Gastroesophageal sphincter (tissue), 4 donors: ENCODE data around the gene TEX101. TPM values are rescaled to one million over a fixed set of nuclear protein-coding genes. Genes with fewer than 3 reads are reported as not detected.

Experiments
- ATAC-seq: fragments of 150-250 bp; one replicate; pipeline ENCODE4 v1.9.1; 2016; ENCODE audit warnings: mild to moderate bottlenecking, moderate library complexity
- H3K27ac ChIP-seq, 4 donors: fragments of 200-600 bp; sonication (generic) in 3 of 4; 1 replicate in 3 of 4; 2 replicates in 1 of 4; pipeline ENCODE4 v1.5.1; 2016 to 2019
- H3K27me3 ChIP-seq: fragments of 200-600 bp; sonication (generic); one replicate; pipeline ENCODE4 v1.5.1; 2019
- H3K36me3 ChIP-seq, 2 donors: fragments of 200-600 bp; sonication (generic); one replicate each; pipeline ENCODE4 v1.5.1; 2019; ENCODE audit warnings: control low read depth in 1 of 2
- H3K4me1 ChIP-seq, 3 donors: fragments of 200-600 bp; sonication (generic); 1 replicate in 2 of 3; 2 replicates in 1 of 3; pipeline ENCODE4 v1.5.1; 2016 to 2019; ENCODE audit warnings: control low read depth in 2 of 3
- H3K4me3 ChIP-seq, 2 donors: fragments of 200-600 bp; sonication (generic); one replicate each; pipeline ENCODE4 v1.5.1; 2019; ENCODE audit warnings: mild to moderate bottlenecking in 1 of 2, moderate library complexity in 1 of 2
- H3K9me3 ChIP-seq, 3 donors: fragments of 200-600 bp; sonication (generic); one replicate each; pipeline ENCODE4 v1.5.1; 2017 to 2019; ENCODE audit warnings: control low read depth in 2 of 3
- CTCF ChIP-seq, 4 experiments: fragments of 200-600 bp in 2 of 4; fragments of 450-650 bp in 2 of 4; sonication (generic) in 1 of 4; IDR thresholded peaks; one replicate each; pipeline ENCODE4 v1.5.1; 2017 to 2019; ENCODE audit warnings: antibody characterized with exemption in 4 of 4, mild to moderate bottlenecking in 2 of 4, moderate library complexity in 2 of 4
- EP300 ChIP-seq: sonication (generic); formaldehyde crosslinking; IDR thresholded peaks from one replicate; pipeline ENCODE4 v1.6.1; 2017; ENCODE audit warnings: antibody characterized with exemption, mild to moderate bottlenecking
- POLR2A ChIP-seq, 2 donors: fragments of 450-650 bp; IDR thresholded peaks; one replicate each; pipeline ENCODE4 v1.6.1; 2017; ENCODE audit warnings: antibody characterized with exemption in 2 of 2, mild to moderate bottlenecking in 2 of 2, moderate library complexity in 1 of 2
- POLR2AphosphoS5 ChIP-seq: sonication (generic); formaldehyde crosslinking; IDR thresholded peaks from one replicate; pipeline ENCODE4 v1.6.1; 2017; ENCODE audit warnings: antibody characterized with exemption
- WGBS, 2 donors: methylation state at CpG; one replicate each; pipeline ENCODE4 v1.1.5; 2018; ENCODE audit warnings: low coverage in 1 of 2; 5-methylcytosine and 5-hydroxymethylcytosine counted together
- total RNA-seq, 4 donors: library from RNA; depleted of rRNA; stranded (reverse); fragments of >200 nt; gene quantifications; one replicate each; pipeline ENCODE4 v1.1.0, GENCODE V29; 2016

The TEX101 gene
- total RNA-seq, 4 donors from 2014 or later: not detected

GRCh38 chr19:43464134-43464775 is 49.6 kb downstream of the TEX101 start:
- peaks cover 0 to 31% (median 10%) of the 10 kb centered on the region in 3 donors for H3K4me1 ChIP-seq
- H3K4me3 ChIP-seq: peak overlapping the region; percentile 51 to 59
- TF ChIP-seq POLR2AphosphoS5 (peak; percentile 1), EP300 (no peak), CTCF (IDR thresholded peaks at IDR 0.05) (peak in 1 of 4 experiments; percentile 12)
- H3K9me3 ChIP-seq: no peaks in the 10 kb centered on the region
- WGBS, 2 donors: 19 to 62% methylated on average over 5 to 9 of the region's 33 CpGs
- no peaks in the 10 kb centered on the region for H3K27me3 ChIP-seq
- H3K36me3 ChIP-seq: peaks cover 0 to 7% of the 10 kb centered on the region in 2 donors
- peak overlapping the region; percentile 36 to 92 (median 90) for H3K27ac ChIP-seq
- ATAC-seq: peak; percentile 70

- ATAC-seq: no peak
- 32 to 48% methylated on average over 6 of the region's 24 CpGs for whole genome bisulfite sequencing, 2 donors
- Histone ChIP-seq H3K4me1 (peaks cover 0 to 31% (median 10%) of the 10 kb centered on the region in 3 donors), H3K27me3 (no peaks in the 10 kb centered on the region), H3K9me3 (no peaks in the 10 kb centered on the region), H3K4me3 (peak within 1 kb of the TSS in 1 of 2 donors; percentile 59), H3K36me3 (peaks cover 0 to 7% of the 10 kb centered on the region in 2 donors), H3K27ac (peak within 1 kb of the TSS; percentile 36 to 92 (median 90))
- no peak for TF ChIP-seq POLR2AphosphoS5
- TF ChIP-seq CTCF (IDR thresholded peaks at IDR 0.05): no peak
- TF ChIP-seq POLR2A (IDR thresholded peaks at IDR 0.05): no peak
- TF ChIP-seq EP300: no peak
Observed at GRCh38 chr19:43465468-43466120, 50.9 kb downstream of the TEX101 start, which contains the start of gene LYPD3. Gene LYPD3, minus strand, starts transcription at chr19:43465608. Its CDS starts 37 bp downstream, at chr19:43465571.

- H3K9me3 ChIP-seq: no peaks in the 10 kb centered on the region
- no peak for TF ChIP-seq POLR2A (IDR thresholded peaks at IDR 0.05)
- TF ChIP-seq CTCF (IDR thresholded peaks at IDR 0.05): no peak
- no peak for TF ChIP-seq POLR2AphosphoS5
- no peak for TF ChIP-seq EP300
- H3K36me3 ChIP-seq: no peaks in the 10 kb centered on the region
- no peak overlapping the region for H3K4me3 ChIP-seq
- WGBS, 2 donors: 100% methylated on average over 1 of the region's 1 CpG
- H3K27me3 ChIP-seq: no peaks in the 10 kb centered on the region
- ATAC-seq: no peak
- no peak overlapping the region for H3K27ac ChIP-seq
- peaks cover 0 to 31% (median 10%) of the 10 kb centered on the region in 3 donors for H3K4me1 ChIP-seq
Observed at GRCh38 chr19:43466793-43467192, 52.1 kb downstream of the TEX101 start.

GRCh38 chr19:43467276-43467675 is 52.6 kb downstream of the TEX101 start:
- 73 to 92% methylated on average over 2 to 6 of the region's 6 CpGs for WGBS, 2 donors
- TF ChIP-seq POLR2A (IDR thresholded peaks at IDR 0.05): no peak

GRCh38 chr19:43467730-43468129 is 53.0 kb downstream of the TEX101 start:
- no peaks in the 10 kb centered on the region for H3K36me3 ChIP-seq
- no peak overlapping the region for H3K4me3 ChIP-seq
- TF ChIP-seq POLR2A (IDR thresholded peaks at IDR 0.05): no peak
- TF ChIP-seq POLR2AphosphoS5: no peak
- no peak for TF ChIP-seq EP300
- TF ChIP-seq CTCF (IDR thresholded peaks at IDR 0.05): no peak
- H3K9me3 ChIP-seq: no peaks in the 10 kb centered on the region
- WGBS, 2 donors: 88 to 95% methylated on average over 4 of the region's 4 CpGs
- no peak overlapping the region for H3K27ac ChIP-seq
- ATAC-seq: no peak
- H3K4me1 ChIP-seq: peaks cover 0 to 26% (median 10%) of the 10 kb centered on the region in 3 donors
- H3K27me3 ChIP-seq: no peaks in the 10 kb centered on the region

More at GRCh38 chr19:43467276-43467675, 52.6 kb downstream of the TEX101 start:
- Histone ChIP-seq H3K27me3 (no peaks in the 10 kb centered on the region), H3K4me1 (peaks cover 0 to 31% (median 10%) of the 10 kb centered on the region in 3 donors), H3K4me3 (no peak overlapping the region), H3K36me3 (no peaks in the 10 kb centered on the region), H3K27ac (no peak overlapping the region), H3K9me3 (no peaks in the 10 kb centered on the region)
- ATAC-seq: no peak

Other genes starting within 250 kb of the TEX101 start
- not detected for gene PSG5, start 228.4 kb upstream of the TEX101 start, total RNA-seq
- gene PSG4, start 209.3 kb upstream of the TEX101 start, total RNA-seq: under 1 TPM in 1 of 4 donors, not detected in 3; 0.20 TPM
- not detected for gene PSG9, start 145.4 kb upstream of the TEX101 start, total RNA-seq
- 1 to 10 TPM in 1 of 4 donors, under 1 TPM in 3; 0.15 to 1.8 (median 0.69) TPM for gene CD177, start 61.2 kb upstream of the TEX101 start, total RNA-seq
- 1 to 10 TPM in 3 of 4 donors, under 1 TPM in 1; 0.39 to 8.4 (median 2.7) TPM for gene LYPD3, start 50.7 kb downstream of the TEX101 start, total RNA-seq
- gene PHLDB3, start 89.9 kb downstream of the TEX101 start, total RNA-seq: 10 to 100 TPM in 3 of 4 donors, 1 to 10 TPM in 1; 8.8 to 38.1 (median 14.9) TPM
- 10 to 100 TPM; 33.3 to 55.9 (median 52.3) TPM for gene ETHE1, start 112.3 kb downstream of the TEX101 start, total RNA-seq
- 1 to 10 TPM in 1 of 4 donors, under 1 TPM in 1, not detected in 2; 0.66 to 3.3 TPM for gene ZNF575, start 118.3 kb downstream of the TEX101 start, total RNA-seq
- 10 to 100 TPM; 17.9 to 31.0 (median 22.6) TPM for gene XRCC1, start 160.6 kb downstream of the TEX101 start, total RNA-seq
- 1 to 10 TPM; 2.3 to 9.4 (median 6.7) TPM for gene PINLYP, start 160.9 kb downstream of the TEX101 start, total RNA-seq
- gene IRGQ, start 181.2 kb downstream of the TEX101 start, total RNA-seq: 10 to 100 TPM; 25.5 to 38.5 (median 27.8) TPM
- gene ZNF576, start 181.7 kb downstream of the TEX101 start, total RNA-seq: 10 to 100 TPM; 10.8 to 19.9 (median 14.2) TPM
- gene SRRM5, start 197.2 kb downstream of the TEX101 start, total RNA-seq: under 1 TPM in 1 of 4 donors, not detected in 3; 0.13 TPM
- gene ZNF428, start 204.7 kb downstream of the TEX101 start, total RNA-seq: 10 to 100 TPM; 33.9 to 54.1 (median 45.0) TPM
- gene CADM4, start 225.0 kb downstream of the TEX101 start, total RNA-seq: 10 to 100 TPM; 19.8 to 52.5 (median 31.6) TPM